GM21423 (cell line): ENCODE measurements around the gene IFNL1.
"Not testable (repeated sequence)": the region's sequence is repeated elsewhere in the genome, so short reads cannot be mapped to it uniquely, and the experiment has no call there.

Source experiments
- ATAC-seq: cut with Tn5 transposase; IDR thresholded peaks from one replicate; pipeline ENCODE4 v1.9.1; 2021; ENCODE audit warnings: mild to moderate bottlenecking, moderate library complexity; ENCODE audit not compliant: unreplicated experiment

The IFNL1 gene

GRCh38 chr19:39328046-39328705 is 32.0 kb downstream of the IFNL1 start:
- ATAC-seq, result no peak

- no peak for ATAC-seq
Observed at GRCh38 chr19:39329948-39330347, 33.7 kb downstream of the IFNL1 start.

GRCh38 chr19:39332293-39332692 is 36.1 kb downstream of the IFNL1 start:
- no peak for ATAC-seq

GRCh38 chr19:39332738-39333137 is 36.5 kb downstream of the IFNL1 start:
- not testable (repeated sequence) for ATAC-seq

- ATAC-seq, result no peak
Observed at GRCh38 chr19:39333507-39333906, 37.3 kb downstream of the IFNL1 start.

- no peak for ATAC-seq
Observed at GRCh38 chr19:39334444-39334976, 38.3 kb downstream of the IFNL1 start.

GRCh38 chr19:39335168-39335548 is 39.0 kb downstream of the IFNL1 start:
- ATAC-seq, result peak; percentile 12

GRCh38 chr19:39336483-39336882 is 40.3 kb downstream of the IFNL1 start:
- no peak for ATAC-seq

- ATAC-seq, result no peak
Observed at GRCh38 chr19:39339674-39340073, 43.5 kb downstream of the IFNL1 start.

GRCh38 chr19:39340156-39340555 is 43.9 kb downstream of the IFNL1 start:
- not testable (repeated sequence) for ATAC-seq

- ATAC-seq, result peak; percentile 1
Observed at GRCh38 chr19:39341129-39341718, 45.0 kb downstream of the IFNL1 start.

- peak; percentile 84 for ATAC-seq
Observed at GRCh38 chr19:39341719-39342604, 45.8 kb downstream of the IFNL1 start, which contains the start of gene SAMD4B. Gene SAMD4B, plus strand, starts transcription at chr19:39342421. Its CDS starts 14,473 bp downstream, at chr19:39356894.

GRCh38 chr19:39342647-39343305 is 46.6 kb downstream of the IFNL1 start:
- ATAC-seq, result no peak

GRCh38 chr19:39345956-39346355 is 49.7 kb downstream of the IFNL1 start:
- ATAC-seq, result no peak

GRCh38 chr19:39347332-39348164 is 51.3 kb downstream of the IFNL1 start:
- ATAC-seq, result no peak
